MM.1S (cell line): ENCODE data around the gene TIFAB.

Experiments used
- DNase-seq: peaks from one replicate; pipeline ENCODE4 v3.0.0-alpha.2; 2015
- H2AFZ ChIP-seq: fragments of 300-600 bp; sonication (generic); 2 replicates; pipeline ENCODE4 v1.6.0; 2016; ENCODE audit warnings: antibody characterized with exemption, low read length
- H3F3A ChIP-seq: fragments of 300-600 bp; sonication (generic); 2 replicates; pipeline ENCODE4 v1.6.1; 2016; ENCODE audit warnings: mild to moderate bottlenecking, antibody characterized with exemption, low read length, moderate library complexity, mixed read lengths; ENCODE audit not compliant: insufficient read depth
- H3K27ac ChIP-seq: fragments of 300-600 bp; sonication (generic); 2 replicates; pipeline ENCODE4 v1.5.1; 2016; ENCODE audit warnings: mild to moderate bottlenecking, low read length
- H3K27me3 ChIP-seq: fragments of 300-600 bp; sonication (generic); replicated peaks from 2 replicates; pipeline ENCODE4 v1.6.0; 2016; ENCODE audit warnings: low read length; ENCODE audit not compliant: insufficient read depth
- H3K36me3 ChIP-seq: fragments of 300-600 bp; sonication (generic); replicated peaks from 2 replicates; pipeline ENCODE4 v1.6.1; 2016; ENCODE audit warnings: mild to moderate bottlenecking, low read length, mixed read lengths; ENCODE audit not compliant: insufficient read depth
- H3K4me1 ChIP-seq: fragments of 300-600 bp; sonication (generic); 2 replicates; pipeline ENCODE4 v1.6.1; 2016; ENCODE audit warnings: low read length, mixed read lengths
- H3K4me2 ChIP-seq: fragments of 300-600 bp; sonication (generic); 2 replicates; pipeline ENCODE4 v1.6.0; 2016; ENCODE audit warnings: low read depth, low read length
- H3K4me3 ChIP-seq: fragments of 300-600 bp; sonication (generic); 2 replicates; pipeline ENCODE4 v1.5.1; 2016; ENCODE audit warnings: low read length, mixed read lengths
- H3K79me2 ChIP-seq: fragments of 300-600 bp; sonication (generic); 2 replicates; pipeline ENCODE4 v1.6.1; 2016; ENCODE audit warnings: mixed run types, low read length, mixed read lengths
- H3K9ac ChIP-seq: fragments of 300-600 bp; sonication (generic); 2 replicates; pipeline ENCODE4 v1.6.1; 2016; ENCODE audit warnings: low read length, mixed read lengths
- H3K9me2 ChIP-seq: fragments of 300-600 bp; sonication (generic); replicated peaks from 2 replicates; pipeline ENCODE4 v1.6.1; 2016; ENCODE audit warnings: mild to moderate bottlenecking, low read length, mixed read lengths; ENCODE audit not compliant: insufficient read depth
- H3K9me3 ChIP-seq: fragments of 300-600 bp; sonication (generic); replicated peaks from 2 replicates; pipeline ENCODE4 v1.6.1; 2016; ENCODE audit warnings: mild to moderate bottlenecking, low read length, mixed read lengths; ENCODE audit not compliant: insufficient read depth
- H4K20me1 ChIP-seq: fragments of 300-600 bp; sonication (generic); 2 replicates; pipeline ENCODE4 v1.6.1; 2016; ENCODE audit warnings: mild to moderate bottlenecking, low read length, moderate library complexity, mixed read lengths; ENCODE audit not compliant: insufficient read depth
- CTCF ChIP-seq: fragments of 300-600 bp; sonication (generic); IDR thresholded peaks from 2 replicates; pipeline ENCODE4 v1.5.1; 2016; ENCODE audit warnings: antibody characterized with exemption, low read length, mixed read lengths
- EZH2 ChIP-seq: fragments of 300-600 bp; sonication (generic); optimal IDR thresholded peaks from 2 replicates; pipeline ENCODE3; 2017; ENCODE audit warnings: low read depth, mild to moderate bottlenecking, antibody characterized with exemption, low read length, mixed read lengths
- EZH2phosphoT487 ChIP-seq: fragments of 300-600 bp; sonication (generic); IDR thresholded peaks from 2 replicates; pipeline ENCODE4 v1.6.1; 2018; ENCODE audit warnings: antibody characterized with exemption, low read length

Gene TIFAB

GRCh38 chr5:135448791-135449507 is 3.2 kb downstream of the TIFAB start:
- no peak for DNase-seq
- H3F3A ChIP-seq = no peaks in the 10 kb centered on the region
- TF ChIP-seq EZH2 (no peak), EZH2phosphoT487 (no peak), CTCF (no peak)
- H3K9me3 ChIP-seq = no peaks in the 10 kb centered on the region
- no peak overlapping the region for H3K4me2 ChIP-seq
- no peaks in the 10 kb centered on the region for H3K9me2 ChIP-seq
- no peaks in the 10 kb centered on the region for H3K79me2 ChIP-seq
- no peak overlapping the region for H3K4me3 ChIP-seq
- H4K20me1 ChIP-seq = no peaks in the 10 kb centered on the region
- no peaks in the 10 kb centered on the region; the same call in 1 of the 2 replicates for H3K4me1 ChIP-seq
- no peak overlapping the region for H2AFZ ChIP-seq
- H3K27me3 ChIP-seq = no peaks in the 10 kb centered on the region
- no peak overlapping the region for H3K27ac ChIP-seq
- H3K36me3 ChIP-seq = no peaks in the 10 kb centered on the region
- no peak overlapping the region for H3K9ac ChIP-seq

DNA sequence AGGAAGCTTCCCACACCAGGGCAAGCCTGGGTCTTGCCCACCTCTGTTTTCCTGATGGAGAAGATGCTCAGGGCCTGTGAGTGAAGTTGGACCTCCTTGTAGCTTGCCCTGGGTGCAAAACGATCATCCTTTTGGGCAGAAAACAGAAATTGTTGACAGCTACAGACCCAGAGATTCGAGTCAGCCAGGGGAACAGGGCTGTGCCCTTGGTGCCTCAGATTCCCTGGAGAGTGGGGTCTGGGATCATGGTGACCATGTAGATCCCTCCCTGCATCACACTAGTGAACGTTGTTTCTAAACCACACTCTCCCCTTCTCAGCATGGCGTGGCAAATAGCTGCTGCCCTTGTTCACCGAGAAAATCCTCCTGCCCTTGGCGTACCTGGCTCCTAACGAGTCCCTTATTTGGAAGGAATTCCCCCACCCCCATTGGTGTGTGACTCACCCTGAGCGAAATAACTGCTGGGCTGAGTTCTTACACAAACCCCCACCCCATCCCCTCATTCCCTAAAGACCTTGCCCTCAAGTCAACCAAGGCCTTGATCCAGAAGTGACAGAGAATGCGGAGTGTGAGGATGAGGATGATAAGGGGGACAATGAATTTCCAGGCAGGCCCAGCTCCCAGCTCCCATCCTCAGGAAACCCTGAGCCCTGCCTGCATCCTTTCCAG is 3.9 kb downstream of the TIFAB start:
- Histone ChIP-seq H3F3A (no peaks in the 10 kb centered on the region), H3K79me2 (no peaks in the 10 kb centered on the region), H3K9me3 (no peaks in the 10 kb centered on the region), H3K27me3 (no peaks in the 10 kb centered on the region), H4K20me1 (no peaks in the 10 kb centered on the region), H2AFZ (no peak overlapping the region), H3K4me3 (no peak overlapping the region), H3K4me2 (no peak overlapping the region), H3K9me2 (no peaks in the 10 kb centered on the region), H3K36me3 (no peaks in the 10 kb centered on the region), H3K9ac (no peak overlapping the region), H3K4me1 (no peaks in the 10 kb centered on the region; the same call in 1 of the 2 replicates), H3K27ac (no peak overlapping the region)
- TF ChIP-seq CTCF (no peak), EZH2phosphoT487 (no peak), EZH2 (no peak)
- no peak for DNase-seq

DNA sequence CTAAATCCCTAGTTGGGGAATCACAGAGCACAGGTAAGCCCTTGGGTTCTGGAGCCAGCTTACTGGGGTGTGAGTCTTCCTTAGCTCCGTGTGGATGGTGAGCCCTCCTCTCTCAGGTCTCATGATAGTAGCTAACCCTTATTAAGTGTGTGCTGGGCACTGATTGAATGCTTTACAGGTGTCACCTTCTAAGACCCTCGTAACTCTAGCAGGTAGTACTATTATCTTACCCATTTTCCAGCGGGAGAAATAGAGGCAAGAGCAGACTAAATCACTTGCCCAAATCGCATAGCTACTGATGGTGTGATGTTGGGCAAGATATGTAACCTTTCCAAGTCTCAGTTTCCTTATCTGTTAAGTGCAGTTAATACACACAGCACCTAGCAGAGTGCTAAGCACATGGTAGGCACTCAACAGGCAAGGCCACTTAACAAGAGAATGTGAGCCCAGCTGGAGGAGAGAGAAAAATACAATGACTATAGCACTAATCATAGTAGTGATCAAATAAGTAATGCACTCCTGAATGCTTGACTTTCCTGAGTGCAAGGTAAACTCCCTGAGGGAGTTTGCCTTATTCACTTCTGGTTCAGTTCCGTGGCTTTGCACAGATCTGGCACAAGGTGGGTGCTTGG is 4.7 kb downstream of the TIFAB start, which contains the start of gene DCANP1:
TSS of gene DCANP1 (minus strand) at position 51 of the 632 bp plus-strand sequence. CDS start 240 bp downstream, outside the sequence.
- H3F3A ChIP-seq = no peaks in the 10 kb centered on the region
- no peak within 1 kb of the TSS for H3K9ac ChIP-seq
- no peaks in the 10 kb centered on the region for H3K9me2 ChIP-seq
- no peaks in the 10 kb centered on the region for H3K27me3 ChIP-seq
- no peaks in the 10 kb centered on the region for H3K36me3 ChIP-seq
- no peak within 1 kb of the TSS for H2AFZ ChIP-seq
- H3K4me2 ChIP-seq = no peak within 1 kb of the TSS
- H3K4me1 ChIP-seq = no peaks in the 10 kb centered on the region; the same call in 1 of the 2 replicates
- H3K4me3 ChIP-seq = no peak within 1 kb of the TSS
- TF ChIP-seq EZH2 (no peak), EZH2phosphoT487 (no peak), CTCF (no peak)
- H3K79me2 ChIP-seq = no peaks in the 10 kb centered on the region
- DNase-seq = no peak
- H4K20me1 ChIP-seq = no peaks in the 10 kb centered on the region
- H3K27ac ChIP-seq = no peak within 1 kb of the TSS
- no peaks in the 10 kb centered on the region for H3K9me3 ChIP-seq
